DLD1 (cell line): ENCODE results near the gene PPP1R16B.
"Not testable (repeated sequence)": the region's sequence is repeated elsewhere in the genome, so short reads cannot be mapped to it uniquely, and the experiment has no call there.

ENCODE experiments used
- in situ Hi-C: cut with HindIII; loops from 2 replicates; pipeline ENCODE4 v1.10.0; 2017; ENCODE audit warnings: low sequenced_read_pairs

PPP1R16B gene

GRCh38 chr20:38843346-38843745 is 37.8 kb downstream of the PPP1R16B start:
- in situ Hi-C loops, result no loop called here

DNA sequence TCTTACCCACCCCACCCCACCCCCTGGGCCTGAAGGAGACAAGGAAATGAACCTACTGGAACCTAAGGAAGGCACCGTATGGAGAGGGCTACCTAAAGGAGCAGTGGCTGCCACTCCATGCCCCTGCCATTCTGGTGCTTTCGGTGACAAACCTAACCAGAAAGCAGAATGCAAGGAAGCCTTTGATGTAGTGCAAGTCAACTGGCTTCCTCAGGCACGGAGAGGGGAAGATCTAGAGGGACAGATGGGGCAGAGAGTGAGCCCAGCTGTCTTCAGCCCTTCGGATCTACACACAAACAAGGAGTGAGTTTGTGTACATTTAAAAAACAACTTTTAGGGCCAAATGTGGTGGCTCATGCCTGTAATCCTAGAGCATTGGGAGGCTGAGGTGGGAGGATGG is 39.5 kb downstream of the PPP1R16B start:
- in situ Hi-C loops, result no loop called here

DNA sequence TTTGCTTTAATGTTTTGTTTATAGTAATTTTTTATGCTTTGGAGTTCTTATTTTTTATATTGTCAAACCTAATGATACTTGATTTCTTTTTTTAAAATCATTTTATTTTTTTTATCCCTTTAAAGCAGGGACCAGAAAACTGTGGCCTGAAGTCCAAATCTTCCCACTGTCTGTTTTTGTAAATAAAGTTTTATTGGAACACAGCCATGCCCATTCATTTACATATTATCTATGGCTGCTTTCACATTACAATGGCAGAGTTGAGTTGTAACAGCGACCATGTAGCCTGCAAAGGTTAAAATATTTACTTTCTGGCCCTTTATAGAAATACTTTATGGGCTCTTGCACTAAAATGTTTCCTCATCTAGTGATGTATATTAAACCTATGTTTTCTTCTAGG is 42.3 kb downstream of the PPP1R16B start:
- in situ Hi-C loops, result no loop called here

GRCh38 chr20:38853759-38854158 is 48.3 kb downstream of the PPP1R16B start:
- in situ Hi-C loops, result no loop called here

GRCh38 chr20:38854654-38855066 is 49.2 kb downstream of the PPP1R16B start:
- in situ Hi-C loops, result no loop called here

DNA sequence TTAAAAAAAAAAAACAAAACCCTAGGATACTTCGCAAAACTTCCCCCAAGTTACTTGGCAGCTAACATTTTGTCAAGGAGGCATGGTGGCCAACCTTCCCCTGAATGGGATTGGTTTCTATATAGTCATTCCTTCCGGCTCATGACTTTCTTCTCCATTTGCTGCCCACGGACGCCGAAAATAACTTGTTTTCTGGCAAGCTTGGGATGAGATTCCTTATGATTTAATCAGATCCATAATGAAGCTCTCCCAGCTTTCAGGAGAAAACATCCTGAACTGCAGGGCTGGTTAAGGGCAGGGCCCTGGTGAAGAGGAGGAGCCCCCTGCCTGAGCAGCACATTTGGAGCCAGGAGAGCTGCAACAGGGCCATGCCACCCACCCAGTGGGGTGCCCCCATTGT is 49.9 kb downstream of the PPP1R16B start:
- in situ Hi-C loops, result no loop called here

- in situ Hi-C loops, result no loop called here
Observed at GRCh38 chr20:38856570-38856969, 51.1 kb downstream of the PPP1R16B start.

DNA sequence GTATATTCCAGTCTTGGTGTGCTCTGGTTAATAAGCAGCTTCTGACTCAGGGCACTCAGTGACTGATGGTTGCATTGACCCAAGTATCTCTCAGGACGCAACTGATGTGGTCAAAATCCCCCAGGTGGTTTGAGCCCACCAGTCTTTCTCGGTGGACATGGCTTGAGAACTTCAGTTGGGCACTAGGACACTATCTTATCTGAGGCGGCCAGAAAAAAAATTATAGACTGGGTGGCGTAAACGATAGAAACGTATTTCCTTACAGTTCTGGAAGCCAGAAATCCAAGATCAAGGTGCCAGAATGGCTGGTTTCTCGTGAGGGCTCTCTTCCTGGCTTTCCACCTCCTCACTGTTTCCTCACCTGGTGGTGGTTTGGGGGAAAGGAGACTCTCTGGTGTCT is 52.2 kb downstream of the PPP1R16B start:
- in situ Hi-C loops, result no loop called here

DNA sequence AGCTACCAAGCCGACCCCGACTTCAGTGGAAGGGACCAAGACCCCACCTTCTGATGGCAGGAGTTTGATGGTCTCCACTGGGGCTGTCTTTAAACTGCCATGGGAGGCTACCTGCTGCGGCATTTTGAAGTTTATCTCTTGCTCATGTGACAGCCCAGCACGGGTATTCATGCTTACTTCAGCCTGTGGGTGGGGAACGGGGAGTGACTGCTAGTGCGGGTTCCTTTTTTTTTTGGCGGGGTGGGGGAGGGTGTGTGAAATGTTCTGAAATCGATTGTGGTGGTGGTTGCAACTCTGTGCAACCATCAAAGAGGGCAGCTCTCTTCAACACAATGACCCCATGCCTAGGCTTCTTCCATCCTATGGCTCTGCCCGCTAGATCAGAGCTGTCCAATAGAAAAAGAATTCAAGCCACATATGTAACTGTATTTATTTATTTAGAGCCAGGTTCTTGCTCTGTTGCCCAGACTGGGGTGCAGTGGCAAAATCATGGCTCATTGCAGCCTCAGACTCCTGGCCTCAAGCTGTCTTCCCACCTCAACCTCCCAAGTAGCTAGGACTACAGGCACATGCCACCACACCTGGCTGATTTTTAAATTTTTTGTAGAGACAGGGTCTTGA is 53.7 kb downstream of the PPP1R16B start:
- in situ Hi-C loops, result no loop called here

DNA sequence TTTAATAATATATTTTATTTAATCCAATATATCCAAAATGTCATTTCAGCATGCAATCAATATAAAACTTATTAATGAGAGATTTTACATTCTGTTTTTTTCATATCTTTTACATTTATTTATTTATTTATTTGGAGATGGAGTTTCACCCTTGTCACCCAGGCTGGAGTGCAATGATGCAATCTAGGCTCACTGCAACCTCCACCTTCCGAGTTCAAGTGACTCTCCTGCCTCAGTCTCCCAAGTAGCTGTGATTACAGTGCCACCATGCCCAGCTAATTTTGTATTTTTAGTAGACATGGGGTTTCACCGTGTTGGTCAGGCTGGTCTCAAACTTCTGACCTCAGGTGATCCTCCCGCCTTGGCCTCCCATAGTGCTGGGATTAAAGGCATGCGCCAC is 54.4 kb downstream of the PPP1R16B start:
- in situ Hi-C loops, result not testable (repeated sequence)

- in situ Hi-C loops, result no loop called here
Observed at GRCh38 chr20:38861071-38861401, 55.5 kb downstream of the PPP1R16B start.

- in situ Hi-C loops, result no loop called here
Observed at GRCh38 chr20:38862226-38862625, 56.7 kb downstream of the PPP1R16B start.

- in situ Hi-C loops, result no loop called here
Observed at GRCh38 chr20:38863024-38863851, 57.7 kb downstream of the PPP1R16B start.

GRCh38 chr20:38864662-38865061 is 59.2 kb downstream of the PPP1R16B start:
- in situ Hi-C loops, result no loop called here

DNA sequence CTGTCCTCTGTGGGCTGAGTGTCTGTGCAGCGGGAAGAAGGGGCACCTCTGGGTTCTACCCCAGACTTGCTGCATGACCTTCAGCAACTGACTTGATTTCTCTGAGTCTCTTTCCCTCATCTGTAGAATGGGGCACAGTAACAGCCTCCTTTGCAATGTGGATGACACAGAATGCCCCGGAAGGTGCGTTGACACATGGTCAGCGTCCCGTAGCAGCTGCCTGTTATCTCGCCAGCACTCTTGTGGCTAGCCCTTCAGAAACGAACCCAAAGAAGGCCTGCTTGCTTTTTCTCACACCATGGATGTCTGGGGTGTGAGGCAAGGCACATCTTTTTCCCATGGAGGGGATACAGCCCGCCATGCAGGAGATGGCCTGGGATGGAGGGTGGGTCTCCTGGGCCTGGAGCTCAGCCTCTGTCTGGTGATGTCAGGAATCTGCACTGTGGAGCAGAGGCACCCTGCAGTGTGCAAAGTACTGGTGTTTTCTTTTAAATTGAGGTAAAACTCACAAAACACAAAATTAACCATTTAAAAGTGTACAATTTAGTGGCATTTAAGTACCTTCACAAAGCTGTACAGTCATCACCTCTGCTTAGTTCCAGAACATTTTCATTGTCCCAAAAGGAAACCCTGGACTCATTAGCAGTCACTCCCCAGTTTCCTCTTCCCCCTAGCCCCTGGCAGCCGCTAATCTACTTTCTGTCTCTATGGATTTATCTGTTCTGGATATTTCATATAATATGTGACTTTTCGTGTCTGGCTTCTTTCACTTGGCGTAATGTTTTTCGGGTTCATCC is 61.0 kb downstream of the PPP1R16B start:
- in situ Hi-C loops, result no loop called here

DNA sequence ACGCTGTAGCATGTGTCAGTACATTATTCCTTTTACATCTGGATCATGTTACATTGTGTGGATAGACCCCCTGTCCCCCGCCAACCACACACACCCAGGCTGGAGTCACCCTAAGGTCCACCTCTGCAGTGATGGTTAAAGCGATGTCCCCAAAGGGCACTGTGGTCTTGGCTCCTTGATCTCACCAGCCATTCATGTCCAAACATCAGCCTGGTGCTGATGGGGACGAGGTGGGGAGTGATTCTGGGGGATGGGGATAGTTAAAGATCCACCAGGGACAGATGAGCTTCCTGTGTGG is 61.5 kb downstream of the PPP1R16B start:
- in situ Hi-C loops, result no loop called here

DNA sequence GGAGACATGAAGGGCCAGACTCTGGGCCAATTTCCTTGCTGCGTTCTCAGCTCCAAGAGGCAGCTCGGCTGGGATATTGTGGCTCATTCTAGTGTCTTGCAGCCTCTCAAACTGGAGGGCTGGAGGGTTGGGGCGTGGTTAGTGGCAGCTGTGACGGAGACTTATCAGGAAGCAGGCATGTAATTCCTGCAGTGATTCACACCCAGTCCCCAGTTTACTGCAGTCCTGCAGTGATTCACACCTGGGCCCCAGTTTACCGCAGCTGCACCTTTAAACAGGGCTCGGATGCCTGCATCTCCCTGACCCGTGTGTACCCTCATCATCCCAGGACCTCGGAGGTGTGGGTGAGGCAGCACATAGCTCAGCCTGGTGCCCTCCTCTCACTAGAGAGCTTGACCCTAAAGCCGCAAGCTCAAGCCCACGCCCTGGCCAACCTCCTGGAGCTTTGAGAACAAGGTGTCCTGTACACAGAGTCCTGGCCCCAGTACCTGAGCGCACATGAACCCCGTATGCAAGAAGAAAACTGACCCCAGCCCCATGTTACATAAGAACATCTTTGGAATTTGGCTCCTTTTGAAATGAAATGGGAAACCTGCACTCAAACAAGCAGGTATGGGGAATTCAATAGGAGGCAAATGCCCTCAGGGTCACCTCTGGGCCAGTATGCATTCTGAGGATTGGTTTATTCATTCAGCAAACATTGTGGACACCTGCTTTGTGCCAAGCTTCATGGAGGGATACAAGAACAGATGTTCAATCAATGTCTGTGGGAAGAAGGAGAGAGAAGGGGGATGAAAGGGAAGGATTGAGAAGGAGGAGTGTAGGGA is 65.4 kb downstream of the PPP1R16B start:
- in situ Hi-C loops, result no loop called here

GRCh38 chr20:38871560-38871953 is 66.1 kb downstream of the PPP1R16B start:
- in situ Hi-C loops, result no loop called here

GRCh38 chr20:38872036-38872435 is 66.5 kb downstream of the PPP1R16B start:
- in situ Hi-C loops, result no loop called here

DNA sequence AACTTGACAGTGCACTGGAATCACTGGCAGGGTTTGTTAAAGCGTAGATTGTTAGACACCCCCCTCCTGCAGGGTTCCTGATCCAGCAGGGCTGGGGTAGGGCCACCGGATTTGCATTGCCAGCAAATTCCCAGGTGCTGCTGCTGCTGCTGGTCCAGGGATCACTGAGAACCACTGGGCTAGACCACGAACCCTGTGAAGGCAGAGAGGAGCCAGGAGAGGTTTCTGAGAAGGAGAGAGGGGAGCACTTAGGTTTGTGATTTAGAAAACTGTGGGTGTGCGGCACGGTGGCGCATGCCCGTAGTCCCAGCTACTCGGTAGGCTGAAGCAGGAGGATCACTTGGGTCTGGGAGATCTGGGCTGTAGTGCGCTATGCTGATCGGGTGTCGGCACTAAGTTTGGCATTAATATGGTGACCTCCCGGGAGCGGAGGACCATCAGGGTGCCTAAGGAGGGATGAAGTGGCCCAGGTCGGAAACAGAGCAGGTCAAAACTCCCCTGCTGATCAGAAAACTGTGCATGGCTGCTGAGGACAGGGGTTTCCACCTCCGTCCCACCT is 67.1 kb downstream of the PPP1R16B start:
- in situ Hi-C loops, result no loop called here

- in situ Hi-C loops, result no loop called here
Observed at GRCh38 chr20:38873050-38873581, 67.6 kb downstream of the PPP1R16B start.
